ENCODE results near the gene ARID4B.
A peak's percentile ranks its signal among the peaks of the same experiment; 100 is the strongest.
"Not testable (repeated sequence)": the region's sequence is repeated elsewhere in the genome, so short reads cannot be mapped to it uniquely, and the experiment has no call there.

ARID4B gene

DNA sequence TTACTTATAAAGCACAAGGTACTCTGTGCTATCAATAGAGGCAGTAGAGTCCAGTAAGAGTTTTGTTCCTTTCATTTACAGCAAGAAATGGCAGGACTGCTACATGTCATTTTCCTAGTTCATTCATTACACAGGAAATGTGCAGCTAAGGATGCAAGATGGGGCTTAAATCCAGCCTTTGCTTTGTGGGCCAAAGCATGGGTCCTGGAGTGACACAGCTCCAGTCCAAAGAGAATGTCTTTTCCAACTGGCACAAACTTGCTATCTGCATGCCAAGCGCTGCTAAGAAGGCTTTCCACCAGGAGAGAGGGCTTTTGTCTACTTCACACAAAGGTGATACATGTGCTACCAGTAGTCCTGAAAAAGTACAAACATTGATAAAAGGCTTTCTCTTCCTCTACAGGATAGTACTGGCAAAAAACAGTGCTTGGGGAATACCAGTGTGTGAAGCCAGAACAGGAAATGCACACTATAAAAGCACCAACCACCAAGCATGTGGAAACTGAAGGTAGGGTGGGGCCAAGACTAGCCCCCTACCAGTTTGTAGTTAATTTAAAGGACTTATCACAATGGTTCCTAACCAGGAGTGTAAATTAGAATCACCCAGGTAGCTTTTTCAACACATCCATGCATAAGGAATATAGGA lies 68.7 kb downstream of the ARID4B start:
- H3K4me3 ChIP-seq (ENCODE audit: low read depth, low read length) = no peak overlapping the region
- TF ChIP-seq CTCF (IDR thresholded peaks at IDR 0.05; ENCODE audit: borderline replicate concordance, insufficient read depth, low read depth, low read length) = no peak

GRCh38 chr1:235258068-235258467 lies 69.9 kb downstream of the ARID4B start:
- H3K4me3 ChIP-seq (ENCODE audit: low read depth, low read length) = not testable (repeated sequence)

DNA sequence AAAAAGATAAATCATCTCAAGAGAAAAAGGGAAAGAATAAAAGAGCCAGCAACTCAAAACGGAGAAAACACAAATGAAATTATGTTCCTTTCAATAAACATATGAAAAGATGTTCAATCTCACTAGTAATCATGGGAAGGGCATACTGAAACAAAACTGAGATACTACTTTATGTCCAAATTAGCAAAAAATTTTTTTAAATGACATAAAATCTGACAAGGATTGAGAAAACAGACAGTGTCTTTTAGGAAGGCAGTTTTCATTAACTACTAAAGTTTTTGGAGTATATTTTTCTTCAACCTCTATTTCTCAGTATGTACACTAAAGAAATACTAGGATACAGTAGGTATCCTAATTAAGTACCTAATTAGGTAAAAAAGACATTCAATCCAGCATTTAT lies 73.3 kb downstream of the ARID4B start:
- no peak overlapping the region for H3K4me3 ChIP-seq (ENCODE audit: low read depth, low read length)
- no peak for TF ChIP-seq CTCF (IDR thresholded peaks at IDR 0.05; ENCODE audit: borderline replicate concordance, insufficient read depth, low read depth, low read length)

- H3K4me3 ChIP-seq (ENCODE audit: low read depth, low read length) = no peak overlapping the region
- TF ChIP-seq CTCF (IDR thresholded peaks at IDR 0.05; ENCODE audit: borderline replicate concordance, insufficient read depth, low read depth, low read length) = peak; percentile 89
These were observed 74.6 kb downstream of the ARID4B start for GRCh38 chr1:235253219-235253962.

DNA sequence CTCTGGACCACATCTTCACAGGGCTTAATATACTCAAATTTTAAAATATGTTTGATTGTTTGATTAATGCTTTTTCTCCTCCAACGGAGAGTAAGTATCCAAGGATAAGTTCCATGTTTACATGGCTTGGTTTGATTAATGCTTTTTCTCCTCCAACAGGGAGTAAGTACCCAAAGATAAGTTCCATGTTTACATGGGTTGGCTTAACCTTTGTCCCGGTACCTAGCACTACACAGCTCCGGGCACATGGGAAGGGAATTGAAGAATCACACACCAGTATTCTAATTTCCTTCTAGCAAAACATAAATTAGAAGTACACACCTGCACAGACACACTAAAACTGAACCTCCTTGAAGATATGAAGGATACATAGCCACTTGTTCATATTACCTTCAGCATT lies 77.5 kb downstream of the ARID4B start:
- no peak overlapping the region for H3K4me3 ChIP-seq (ENCODE audit: low read depth, low read length)
- TF ChIP-seq CTCF (IDR thresholded peaks at IDR 0.05; ENCODE audit: borderline replicate concordance, insufficient read depth, low read depth, low read length) = no peak

- no peak for TF ChIP-seq CTCF (IDR thresholded peaks at IDR 0.05; ENCODE audit: borderline replicate concordance, insufficient read depth, low read depth, low read length)
- H3K4me3 ChIP-seq (ENCODE audit: low read depth, low read length) = no peak overlapping the region
These were observed 81.7 kb downstream of the ARID4B start for GRCh38 chr1:235246022-235246948.

DNA sequence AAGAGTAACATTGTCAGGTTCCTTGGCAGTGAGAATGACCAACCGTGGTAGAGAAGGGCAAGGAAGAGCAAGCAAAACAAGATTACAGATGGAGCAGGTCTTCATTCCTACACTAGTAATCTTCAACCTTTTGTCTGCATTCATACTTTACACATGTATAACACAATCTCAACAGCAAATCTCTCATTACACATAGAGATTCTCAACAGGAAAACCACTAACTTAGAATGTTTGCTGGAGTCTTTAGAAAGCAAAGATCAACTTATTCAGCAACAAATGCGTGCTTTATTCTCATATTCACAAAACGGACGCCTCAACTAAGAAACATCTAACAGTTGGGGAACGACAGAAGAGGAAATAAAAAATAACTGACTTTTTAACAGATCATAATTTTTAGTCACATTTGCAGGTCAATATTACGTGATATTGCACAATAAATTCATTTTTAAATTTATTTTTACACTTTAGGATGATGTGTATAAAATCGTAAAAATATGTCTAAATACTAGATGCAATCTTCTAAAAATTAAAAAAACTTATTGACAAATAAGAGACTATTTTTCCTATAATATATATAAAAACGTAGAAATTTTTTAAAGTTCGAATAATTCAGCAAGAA lies 82.9 kb downstream of the ARID4B start:
- no peak overlapping the region for H3K4me3 ChIP-seq (ENCODE audit: low read depth, low read length)

More for the DNA sequence above, 82.9 kb downstream of the ARID4B start:
- no peak for TF ChIP-seq CTCF (IDR thresholded peaks at IDR 0.05; ENCODE audit: borderline replicate concordance, insufficient read depth, low read depth, low read length)
